HFFc6 (cell line): Measurements from ENCODE around the gene LRP4. TPM values are rescaled to one million over a fixed set of nuclear protein-coding genes. Genes with fewer than 3 reads are reported as not detected.

Source experiments
- DNase-seq: peaks from one replicate; pipeline ENCODE4 v3.0.0-alpha.2; 2018
- H3K27ac Mint-ChIP-seq: 2 replicates; pipeline ENCODE4 v1.8.0; 2020; ENCODE audit warnings: mild to moderate bottlenecking, mixed read lengths
- H3K27me3 Mint-ChIP-seq: 2 replicates; pipeline ENCODE4 v1.8.0; 2021; ENCODE audit warnings: mild to moderate bottlenecking, moderate library complexity, mixed read lengths; ENCODE audit not compliant: insufficient read depth
- H3K36me3 Mint-ChIP-seq: 2 replicates; pipeline ENCODE4 v1.8.0; 2021; ENCODE audit warnings: low read depth, mixed read lengths
- H3K4me1 Mint-ChIP-seq: 2 replicates; pipeline ENCODE4 v1.8.0; 2020; ENCODE audit warnings: low read depth, mixed read lengths
- H3K4me3 Mint-ChIP-seq: 2 replicates; pipeline ENCODE4 v1.8.0; 2020; ENCODE audit warnings: mild to moderate bottlenecking, moderate library complexity, mixed read lengths
- H3K9me3 Mint-ChIP-seq: 2 replicates; pipeline ENCODE4 v1.8.0; 2020; ENCODE audit warnings: mild to moderate bottlenecking, mixed read lengths
- total RNA-seq, 6 experiments: library from RNA; stranded (reverse); fragmentation: NEBNext Ultra II Directional; extraction: Animal tissue kit (Norgen Biotek cat#: 25700); gene quantifications; 2 replicates in 1 of 6; 3 replicates in 5 of 6; pipeline ENCODE4 v1.2.3, GENCODE V29; 2021
- TF ChIP-seq, protein P1 (sequence below): fragments of 200-600 bp; sonication (generic); IDR thresholded peaks from 2 replicates; pipeline ENCODE4 v1.5.0; 2021; ENCODE audit warnings: antibody characterized with exemption, mild to moderate bottlenecking

Gene LRP4
- total RNA-seq, 6 experiments from 2014 or later: 1.4 to 2.1 (median 1.8) TPM

DNA sequence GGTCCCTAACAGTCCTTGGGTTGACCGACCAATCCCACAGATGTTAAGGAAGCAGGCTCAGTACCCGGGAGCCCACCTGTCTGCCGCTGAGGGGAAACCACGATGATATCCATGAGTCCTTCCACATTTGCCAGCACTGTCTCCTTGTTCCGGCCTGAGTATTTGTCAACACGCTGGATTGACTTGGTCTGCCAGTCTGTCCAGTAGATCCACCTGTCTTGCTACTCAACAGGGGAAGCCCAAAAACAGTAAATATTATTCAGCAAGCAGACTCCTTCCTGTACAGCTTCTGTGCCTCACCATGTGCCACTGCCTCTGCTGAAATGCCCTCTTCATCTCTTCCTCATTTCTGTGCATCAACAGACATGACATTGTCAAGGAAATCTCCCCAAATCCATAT lies 49.4 kb downstream of the LRP4 start:
- Mint-ChIP-seq H3K4me3 (no peak overlapping the region), H3K4me1 (peaks cover 13% of the 10 kb centered on the region), H3K27me3 (no peaks in the 10 kb centered on the region), H3K27ac (no peak overlapping the region), H3K36me3 (no peaks in the 10 kb centered on the region), H3K9me3 (no peaks in the 10 kb centered on the region)
- DNase-seq: no peak
- TF ChIP-seq, protein P1, sequence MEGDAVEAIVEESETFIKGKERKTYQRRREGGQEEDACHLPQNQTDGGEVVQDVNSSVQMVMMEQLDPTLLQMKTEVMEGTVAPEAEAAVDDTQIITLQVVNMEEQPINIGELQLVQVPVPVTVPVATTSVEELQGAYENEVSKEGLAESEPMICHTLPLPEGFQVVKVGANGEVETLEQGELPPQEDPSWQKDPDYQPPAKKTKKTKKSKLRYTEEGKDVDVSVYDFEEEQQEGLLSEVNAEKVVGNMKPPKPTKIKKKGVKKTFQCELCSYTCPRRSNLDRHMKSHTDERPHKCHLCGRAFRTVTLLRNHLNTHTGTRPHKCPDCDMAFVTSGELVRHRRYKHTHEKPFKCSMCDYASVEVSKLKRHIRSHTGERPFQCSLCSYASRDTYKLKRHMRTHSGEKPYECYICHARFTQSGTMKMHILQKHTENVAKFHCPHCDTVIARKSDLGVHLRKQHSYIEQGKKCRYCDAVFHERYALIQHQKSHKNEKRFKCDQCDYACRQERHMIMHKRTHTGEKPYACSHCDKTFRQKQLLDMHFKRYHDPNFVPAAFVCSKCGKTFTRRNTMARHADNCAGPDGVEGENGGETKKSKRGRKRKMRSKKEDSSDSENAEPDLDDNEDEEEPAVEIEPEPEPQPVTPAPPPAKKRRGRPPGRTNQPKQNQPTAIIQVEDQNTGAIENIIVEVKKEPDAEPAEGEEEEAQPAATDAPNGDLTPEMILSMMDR: no peak

DNA sequence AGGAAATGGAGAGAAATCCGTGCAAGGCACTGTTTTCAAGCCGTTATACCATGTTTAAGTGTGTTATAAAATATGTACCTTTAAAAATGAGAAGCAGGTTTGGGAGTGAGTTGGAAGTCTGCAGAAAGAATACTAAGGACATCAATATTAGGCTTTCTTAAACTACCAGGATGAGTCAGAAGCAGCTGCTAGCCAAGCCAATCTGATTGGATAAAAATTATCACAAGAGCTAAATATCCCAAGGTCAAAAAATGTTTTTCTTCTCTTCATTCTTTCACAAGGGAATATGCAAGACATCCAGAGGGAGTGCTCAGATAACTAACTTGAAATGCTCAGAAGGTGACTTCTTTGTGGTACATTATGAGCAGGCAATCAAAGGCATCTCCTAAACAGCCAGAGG lies 53.0 kb downstream of the LRP4 start:
- no peaks in the 10 kb centered on the region for H3K9me3 Mint-ChIP-seq
- DNase-seq: peak; percentile 70
- H3K4me3 Mint-ChIP-seq: no peak overlapping the region
- H3K27ac Mint-ChIP-seq: peak overlapping the region; percentile 25; the same call in 1 of the 2 replicates
- peaks cover 13% of the 10 kb centered on the region for H3K4me1 Mint-ChIP-seq
- H3K36me3 Mint-ChIP-seq: peaks cover 4% of the 10 kb centered on the region; the same call in 1 of the 2 replicates
- no peaks in the 10 kb centered on the region for H3K27me3 Mint-ChIP-seq
- TF ChIP-seq, protein P1: no peak

DNA sequence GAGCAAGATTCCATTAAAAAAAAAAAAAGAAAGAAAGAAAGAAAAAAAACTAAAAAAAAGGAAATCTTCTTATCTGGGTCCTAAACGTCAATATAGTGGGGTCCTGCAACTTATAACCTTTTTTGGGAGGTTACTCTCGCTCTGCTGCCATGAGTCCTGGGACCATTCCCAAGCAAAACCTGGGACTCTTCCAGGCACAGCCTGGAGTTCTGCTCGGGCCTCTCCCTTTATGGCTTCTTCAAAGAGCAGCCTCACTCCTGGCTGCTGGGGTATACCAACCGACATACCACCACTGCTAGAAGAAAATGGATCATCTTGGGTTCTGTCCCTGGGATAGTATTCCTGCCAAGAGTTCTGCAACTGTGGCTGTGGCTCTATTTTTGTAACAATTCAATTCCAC lies 58.1 kb downstream of the LRP4 start:
- H3K9me3 Mint-ChIP-seq: no peaks in the 10 kb centered on the region
- TF ChIP-seq, protein P1: no peak
- H3K27ac Mint-ChIP-seq: no peak overlapping the region
- DNase-seq: no peak
- H3K4me1 Mint-ChIP-seq: peaks cover 6% of the 10 kb centered on the region
- peaks cover 3% of the 10 kb centered on the region; the same call in 1 of the 2 replicates for H3K27me3 Mint-ChIP-seq
- H3K36me3 Mint-ChIP-seq: peaks cover 4% of the 10 kb centered on the region; the same call in 1 of the 2 replicates
- H3K4me3 Mint-ChIP-seq: no peak overlapping the region

DNA sequence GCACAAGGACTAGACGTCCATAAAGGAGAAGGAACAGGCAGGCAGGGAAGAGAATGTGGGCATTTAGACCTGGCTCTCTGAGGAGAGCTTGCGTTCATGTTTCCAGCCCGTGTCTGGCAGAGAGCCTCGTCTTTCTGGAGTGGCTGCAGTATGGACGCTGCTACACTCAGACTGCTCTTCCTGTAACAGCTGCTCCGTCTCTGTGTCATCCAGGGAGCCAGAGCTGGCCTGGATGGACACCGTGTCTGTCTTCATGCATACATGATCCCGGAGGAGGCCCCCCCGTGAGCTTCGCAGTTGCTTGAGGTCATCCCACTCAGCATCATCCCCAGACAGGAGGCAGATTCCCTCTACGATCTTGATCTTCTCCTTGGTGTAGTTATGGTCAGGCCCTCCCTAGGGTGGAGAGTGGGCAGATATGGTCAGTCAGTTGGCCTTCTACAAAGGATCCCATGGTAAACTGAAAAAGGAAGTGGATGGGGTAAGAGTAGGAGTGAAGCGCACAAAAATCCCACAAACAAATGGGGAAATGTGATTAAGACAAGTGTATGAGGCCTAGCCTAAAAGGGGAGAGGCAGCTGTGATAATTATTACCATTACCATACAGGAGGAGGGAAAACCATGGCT lies 59.3 kb downstream of the LRP4 start:
- Mint-ChIP-seq H3K27me3 (peaks cover 3% of the 10 kb centered on the region; the same call in 1 of the 2 replicates), H3K4me1 (no peaks in the 10 kb centered on the region), H3K4me3 (no peak overlapping the region), H3K36me3 (peaks cover 4% of the 10 kb centered on the region; the same call in 1 of the 2 replicates), H3K27ac (no peak overlapping the region), H3K9me3 (no peaks in the 10 kb centered on the region)
- DNase-seq: no peak
- TF ChIP-seq, protein P1: no peak

DNA sequence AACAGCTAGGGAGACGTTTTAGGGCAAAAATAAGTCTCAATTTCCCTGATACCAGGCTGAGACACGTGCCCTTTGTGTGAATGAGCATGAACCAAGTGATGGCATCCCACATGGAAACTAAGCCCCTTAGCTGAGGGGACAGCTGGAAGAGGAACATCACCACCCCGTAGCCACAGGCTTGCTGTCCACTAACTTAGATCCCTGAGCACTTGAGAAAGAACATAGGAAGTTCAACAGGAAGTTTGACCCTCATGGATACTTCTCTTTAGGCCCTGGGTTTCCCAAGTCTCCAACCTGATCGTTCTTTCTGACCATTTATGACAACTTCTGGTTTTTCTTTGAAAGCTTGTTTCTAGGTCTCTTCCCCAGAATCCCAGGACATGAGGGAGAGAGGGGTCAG lies 60.7 kb downstream of the LRP4 start:
- H3K4me1 Mint-ChIP-seq: no peaks in the 10 kb centered on the region
- peaks cover 3% of the 10 kb centered on the region; the same call in 1 of the 2 replicates for H3K27me3 Mint-ChIP-seq
- no peaks in the 10 kb centered on the region for H3K9me3 Mint-ChIP-seq
- H3K27ac Mint-ChIP-seq: no peak overlapping the region
- no peaks in the 10 kb centered on the region for H3K36me3 Mint-ChIP-seq
- no peak for DNase-seq
- TF ChIP-seq, protein P1: no peak
- no peak overlapping the region for H3K4me3 Mint-ChIP-seq
